ENCODE results near the gene FAM210B.
"Not testable (repeated sequence)": the region's sequence is repeated elsewhere in the genome, so short reads cannot be mapped to it uniquely, and the experiment has no call there.

FAM210B gene

GRCh38 chr20:56393653-56394052, 34.9 kb downstream of the FAM210B start:
- DNase-seq = no peak

- DNase-seq = no peak
Observed at GRCh38 chr20:56395166-56395565, 36.4 kb downstream of the FAM210B start.

GRCh38 chr20:56400001-56400640, 41.3 kb downstream of the FAM210B start:
- DNase-seq = no peak

GRCh38 chr20:56403465-56403864, 44.7 kb downstream of the FAM210B start:
- DNase-seq = no peak

- not testable (repeated sequence) for DNase-seq
Observed at GRCh38 chr20:56405356-56405755, 46.6 kb downstream of the FAM210B start.

GRCh38 chr20:56406910-56407309, 48.1 kb downstream of the FAM210B start:
- no peak for DNase-seq

GRCh38 chr20:56409521-56409920, 50.7 kb downstream of the FAM210B start:
- no peak for DNase-seq

- no peak for DNase-seq
Observed at GRCh38 chr20:56409956-56410355, 51.2 kb downstream of the FAM210B start.

GRCh38 chr20:56411287-56411686, 52.5 kb downstream of the FAM210B start:
- DNase-seq = not testable (repeated sequence)

- DNase-seq = no peak
Observed at GRCh38 chr20:56411759-56412472, 53.1 kb downstream of the FAM210B start, which contains the start of gene CASS4. TSS of gene CASS4 (plus strand) at chr20:56412260. CDS start at chr20:56412459, 199 bp downstream.

- no peak for DNase-seq
Observed at GRCh38 chr20:56412473-56412790, 53.7 kb downstream of the FAM210B start.

GRCh38 chr20:56412949-56413348, 54.2 kb downstream of the FAM210B start:
- no peak for DNase-seq

- DNase-seq = no peak
Observed at GRCh38 chr20:56414842-56415765, 56.3 kb downstream of the FAM210B start.

GRCh38 chr20:56417402-56417801, 58.6 kb downstream of the FAM210B start:
- DNase-seq = no peak

- DNase-seq = no peak
Observed at GRCh38 chr20:56417911-56418310, 59.1 kb downstream of the FAM210B start.

Measured in NK-92 treated with Interleukin-12 subunit alpha and Interleukin-12 subunit beta, amount 100 ng/mL, for 24 hours (cell line).